ENCODE data around the gene PLCG2.
"Not testable (repeated sequence)": the region's sequence is repeated elsewhere in the genome, so short reads cannot be mapped to it uniquely, and the experiment has no call there.

PLCG2 gene

GRCh38 chr16:81997738-81998137 is 218.6 kb downstream of the PLCG2 start:
- DNase-seq (ENCODE audit: low read depth in 2 of 2): no peak

- DNase-seq (ENCODE audit: low read depth in 2 of 2): no peak
Measured at GRCh38 chr16:82002831-82003230, 223.7 kb downstream of the PLCG2 start.

GRCh38 chr16:82004601-82005000 is 225.5 kb downstream of the PLCG2 start:
- DNase-seq (ENCODE audit: low read depth in 2 of 2): no peak

GRCh38 chr16:82005027-82005830 is 226.1 kb downstream of the PLCG2 start:
- no peak for DNase-seq (ENCODE audit: low read depth in 2 of 2)

GRCh38 chr16:82006036-82006435 is 226.9 kb downstream of the PLCG2 start:
- DNase-seq (ENCODE audit: low read depth in 2 of 2): no peak

GRCh38 chr16:82007189-82007588 is 228.1 kb downstream of the PLCG2 start:
- no peak for DNase-seq (ENCODE audit: low read depth in 2 of 2)

- no peak for DNase-seq (ENCODE audit: low read depth in 2 of 2)
Measured at GRCh38 chr16:82008957-82009592, 230.0 kb downstream of the PLCG2 start.

GRCh38 chr16:82009789-82010188 is 230.7 kb downstream of the PLCG2 start:
- DNase-seq (ENCODE audit: low read depth in 2 of 2): not testable (repeated sequence)

GRCh38 chr16:82010649-82011048 is 231.6 kb downstream of the PLCG2 start:
- no peak for DNase-seq (ENCODE audit: low read depth in 2 of 2)

- peak; percentile 39 to 49 for DNase-seq (ENCODE audit: low read depth in 2 of 2)
Measured at GRCh38 chr16:82011199-82011641, 232.1 kb downstream of the PLCG2 start, which contains the start of gene SDR42E1. SDR42E1 (minus strand) TSS chr16:82011470; CDS start chr16:82000858, 10,612 bp downstream.
